Measurements from ENCODE around the gene OLIG1. TPM values are rescaled to one million over a fixed set of nuclear protein-coding genes. Genes with fewer than 3 reads are reported as not detected.
A peak's percentile ranks its signal among the peaks of the same experiment; 100 is the strongest.

Gene OLIG1
- total and polyA plus RNA-seq, 10 of the 15 experiments (the other 5 are each of a cell fraction or from before 2014, with no cell fraction given): not detected

DNA sequence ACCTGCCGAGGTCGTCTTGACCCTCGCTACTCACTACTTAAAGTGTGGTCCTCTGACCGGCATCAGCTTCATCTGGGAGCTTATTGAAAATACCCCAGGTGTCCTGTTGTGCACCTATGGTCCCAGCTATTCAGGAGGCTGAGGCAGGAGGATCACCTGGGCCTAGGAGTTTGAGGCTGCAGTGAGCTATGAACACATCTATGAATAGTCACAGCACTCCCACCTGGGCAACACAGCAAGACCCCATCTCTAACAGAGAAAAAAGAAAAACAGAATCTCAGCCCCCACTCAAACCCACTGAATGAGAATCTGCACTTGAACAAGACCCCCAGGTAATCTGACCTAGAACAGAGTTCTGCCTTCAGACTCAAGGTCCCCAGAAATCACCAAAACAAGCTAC, 8.7 kb upstream of the OLIG1 start (continued):
- TF ChIP-seq BCL11A (IDR thresholded peaks at IDR 0.05; ENCODE audit: low read depth, low read length): no peak

DNA sequence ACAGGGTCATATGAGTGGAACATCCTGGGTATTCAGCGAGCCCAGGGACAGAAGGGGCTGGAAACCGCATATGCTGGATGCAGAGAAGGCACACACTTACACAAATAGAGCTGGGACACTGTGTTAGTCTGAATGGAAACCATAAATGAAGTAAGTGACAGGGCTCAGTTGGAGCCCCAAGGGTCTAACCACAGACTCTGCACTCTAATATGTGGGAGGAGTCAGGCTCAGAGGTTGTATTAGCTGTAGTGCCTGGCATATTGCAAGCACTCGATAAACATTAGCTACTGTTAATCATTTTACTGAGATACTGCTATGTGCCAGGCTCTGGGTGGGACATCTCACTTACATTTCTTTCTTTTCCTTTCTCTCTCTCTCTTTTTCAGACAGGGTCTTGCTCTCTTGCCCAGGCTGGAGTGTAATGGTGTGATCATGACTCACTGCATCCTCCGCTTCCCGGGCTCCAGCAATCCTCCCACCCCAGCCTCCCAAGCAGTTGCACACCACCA, 6.5 kb upstream of the OLIG1 start:
- RAD21 ChIA-PET (ENCODE audit: unreplicated experiment): no interaction called here

DNA sequence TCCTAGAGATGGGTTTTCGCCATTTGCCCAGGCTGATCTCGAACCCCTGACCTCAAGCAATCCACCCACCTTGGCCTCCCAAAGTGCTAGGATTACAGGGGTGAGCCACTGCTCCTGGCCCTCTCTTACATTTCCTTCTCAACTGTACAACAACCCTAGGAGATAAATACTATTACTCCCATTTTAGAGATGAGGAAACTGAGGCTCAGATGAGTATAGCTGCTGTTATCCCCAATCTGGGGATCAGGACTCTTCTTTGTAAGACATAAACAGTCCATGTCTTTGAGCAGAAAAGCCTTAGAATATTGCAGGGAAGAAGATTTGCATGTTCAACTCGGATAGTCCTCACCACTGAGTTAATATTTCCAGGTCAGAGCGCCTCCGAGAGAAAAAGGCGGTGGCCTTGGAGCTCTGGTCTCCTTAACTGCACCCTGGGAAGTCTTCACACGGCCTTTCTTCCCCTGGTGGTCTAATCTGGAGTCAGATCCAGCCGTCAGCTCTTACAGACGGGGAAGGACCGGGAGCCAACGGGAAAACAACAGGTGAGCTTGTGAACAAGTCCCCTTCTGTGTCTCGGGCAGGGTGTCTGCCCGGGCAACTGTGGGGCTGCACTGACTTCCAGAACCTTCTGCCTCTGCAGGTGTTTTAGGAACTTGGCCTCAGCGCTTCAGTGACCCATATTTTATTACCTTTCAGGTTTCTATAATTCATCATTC, 5.9 kb upstream of the OLIG1 start:
- no peak overlapping the region for H2AFZ ChIP-seq (ENCODE audit: control insufficient read depth, low read depth, low read length)
- no peaks in the 10 kb centered on the region for H3K36me3 ChIP-seq (ENCODE audit: control insufficient read depth in 2 of 2, insufficient read depth in 2 of 2, low read length in 1 of 2)
- no peaks in the 10 kb centered on the region for H3K9me3 ChIP-seq (replicated peaks; ENCODE audit: control insufficient read depth, insufficient read depth, low read length)
- no peak overlapping the region for H3K4me3 ChIP-seq
- in situ Hi-C loops (cut with MboI) (no loop called here), intact Hi-C loops (cut with micrococcal nuclease; ENCODE audit: unreplicated experiment) (no loop called here)
- ATAC-seq (no peak), FAIRE-seq (no peak), DNase-seq (ENCODE audit: low read depth, low spot score) (no peak)
- ChIA-PET CTCF (interaction anchor here (0.6 to 1.5 kb wide), 2 partner anchors 542 to 1217 kb away, joined by 3 read pairs; no protein-coding TSS in a partner anchor), RAD21 (ENCODE audit: unreplicated experiment) (no interaction called here), POLR2A (no interaction called here), SMC1A (ENCODE audit: uncharacterized antibody, unreplicated experiment) (interaction anchor here (1.3 kb wide), 1 partner anchor 15 kb away, joined by 3 read pairs; no protein-coding TSS in a partner anchor)
- no peaks in the 10 kb centered on the region for H3K79me2 ChIP-seq (ENCODE audit: control insufficient read depth, insufficient read depth, low read length)
- peaks cover 2 to 11% of the 10 kb centered on the region in 2 experiments; a peak in 3 of 4 replicates for H3K27me3 ChIP-seq (replicated peaks in 1 of 2; ENCODE audit: control insufficient read depth in 2 of 2, insufficient read depth in 2 of 2, low read length in 1 of 2)
- 39% methylated on average over 14 of the region's 14 CpGs for WGBS (ENCODE audit: insufficient coverage, insufficient replicate concordance, low lambda C conversion rate, missing lambda C conversion rate)
- BruUV-seq (replicated peaks): no TSS peak
- H4K20me1 ChIP-seq (ENCODE audit: control insufficient read depth, insufficient read depth): no peaks in the 10 kb centered on the region
- H3K9ac ChIP-seq (ENCODE audit: control insufficient read depth, insufficient read depth, low read length): no peak overlapping the region
- H3K27ac ChIP-seq (ENCODE audit: control insufficient read depth, insufficient read depth): no peak overlapping the region
- H3K4me2 ChIP-seq (ENCODE audit: control insufficient read depth, insufficient read depth): no peak overlapping the region
- no peaks in the 10 kb centered on the region for H3K4me1 ChIP-seq (ENCODE audit: control insufficient read depth, insufficient read depth, low read length)
- TF ChIP-seq, protein P1, sequence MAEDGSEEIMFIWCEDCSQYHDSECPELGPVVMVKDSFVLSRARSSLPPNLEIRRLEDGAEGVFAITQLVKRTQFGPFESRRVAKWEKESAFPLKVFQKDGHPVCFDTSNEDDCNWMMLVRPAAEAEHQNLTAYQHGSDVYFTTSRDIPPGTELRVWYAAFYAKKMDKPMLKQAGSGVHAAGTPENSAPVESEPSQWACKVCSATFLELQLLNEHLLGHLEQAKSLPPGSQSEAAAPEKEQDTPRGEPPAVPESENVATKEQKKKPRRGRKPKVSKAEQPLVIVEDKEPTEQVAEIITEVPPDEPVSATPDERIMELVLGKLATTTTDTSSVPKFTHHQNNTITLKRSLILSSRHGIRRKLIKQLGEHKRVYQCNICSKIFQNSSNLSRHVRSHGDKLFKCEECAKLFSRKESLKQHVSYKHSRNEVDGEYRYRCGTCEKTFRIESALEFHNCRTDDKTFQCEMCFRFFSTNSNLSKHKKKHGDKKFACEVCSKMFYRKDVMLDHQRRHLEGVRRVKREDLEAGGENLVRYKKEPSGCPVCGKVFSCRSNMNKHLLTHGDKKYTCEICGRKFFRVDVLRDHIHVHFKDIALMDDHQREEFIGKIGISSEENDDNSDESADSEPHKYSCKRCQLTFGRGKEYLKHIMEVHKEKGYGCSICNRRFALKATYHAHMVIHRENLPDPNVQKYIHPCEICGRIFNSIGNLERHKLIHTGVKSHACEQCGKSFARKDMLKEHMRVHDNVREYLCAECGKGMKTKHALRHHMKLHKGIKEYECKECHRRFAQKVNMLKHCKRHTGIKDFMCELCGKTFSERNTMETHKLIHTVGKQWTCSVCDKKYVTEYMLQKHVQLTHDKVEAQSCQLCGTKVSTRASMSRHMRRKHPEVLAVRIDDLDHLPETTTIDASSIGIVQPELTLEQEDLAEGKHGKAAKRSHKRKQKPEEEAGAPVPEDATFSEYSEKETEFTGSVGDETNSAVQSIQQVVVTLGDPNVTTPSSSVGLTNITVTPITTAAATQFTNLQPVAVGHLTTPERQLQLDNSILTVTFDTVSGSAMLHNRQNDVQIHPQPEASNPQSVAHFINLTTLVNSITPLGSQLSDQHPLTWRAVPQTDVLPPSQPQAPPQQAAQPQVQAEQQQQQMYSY (CRISPR knock-in tag; IDR thresholded peaks at IDR 0.05): no peak
- TF ChIP-seq, protein P2, sequence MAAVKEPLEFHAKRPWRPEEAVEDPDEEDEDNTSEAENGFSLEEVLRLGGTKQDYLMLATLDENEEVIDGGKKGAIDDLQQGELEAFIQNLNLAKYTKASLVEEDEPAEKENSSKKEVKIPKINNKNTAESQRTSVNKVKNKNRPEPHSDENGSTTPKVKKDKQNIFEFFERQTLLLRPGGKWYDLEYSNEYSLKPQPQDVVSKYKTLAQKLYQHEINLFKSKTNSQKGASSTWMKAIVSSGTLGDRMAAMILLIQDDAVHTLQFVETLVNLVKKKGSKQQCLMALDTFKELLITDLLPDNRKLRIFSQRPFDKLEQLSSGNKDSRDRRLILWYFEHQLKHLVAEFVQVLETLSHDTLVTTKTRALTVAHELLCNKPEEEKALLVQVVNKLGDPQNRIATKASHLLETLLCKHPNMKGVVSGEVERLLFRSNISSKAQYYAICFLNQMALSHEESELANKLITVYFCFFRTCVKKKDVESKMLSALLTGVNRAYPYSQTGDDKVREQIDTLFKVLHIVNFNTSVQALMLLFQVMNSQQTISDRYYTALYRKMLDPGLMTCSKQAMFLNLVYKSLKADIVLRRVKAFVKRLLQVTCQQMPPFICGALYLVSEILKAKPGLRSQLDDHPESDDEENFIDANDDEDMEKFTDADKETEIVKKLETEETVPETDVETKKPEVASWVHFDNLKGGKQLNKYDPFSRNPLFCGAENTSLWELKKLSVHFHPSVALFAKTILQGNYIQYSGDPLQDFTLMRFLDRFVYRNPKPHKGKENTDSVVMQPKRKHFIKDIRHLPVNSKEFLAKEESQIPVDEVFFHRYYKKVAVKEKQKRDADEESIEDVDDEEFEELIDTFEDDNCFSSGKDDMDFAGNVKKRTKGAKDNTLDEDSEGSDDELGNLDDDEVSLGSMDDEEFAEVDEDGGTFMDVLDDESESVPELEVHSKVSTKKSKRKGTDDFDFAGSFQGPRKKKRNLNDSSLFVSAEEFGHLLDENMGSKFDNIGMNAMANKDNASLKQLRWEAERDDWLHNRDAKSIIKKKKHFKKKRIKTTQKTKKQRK (IDR thresholded peaks at IDR 0.05; ENCODE audit: low read depth, low read length): no peak
- TF ChIP-seq IRF4 (IDR thresholded peaks at IDR 0.05; ENCODE audit: low read depth, low read length): no peak

More for the DNA sequence above, 6.5 kb upstream of the OLIG1 start:
- Histone ChIP-seq H3K79me2 (ENCODE audit: control insufficient read depth, insufficient read depth, low read length) (no peaks in the 10 kb centered on the region), H3K36me3 (ENCODE audit: control insufficient read depth in 2 of 2, insufficient read depth in 2 of 2, low read length in 1 of 2) (no peaks in the 10 kb centered on the region), H2AFZ (ENCODE audit: control insufficient read depth, low read depth, low read length) (no peak overlapping the region), H3K27me3 (replicated peaks in 1 of 2; ENCODE audit: control insufficient read depth in 2 of 2, insufficient read depth in 2 of 2, low read length in 1 of 2) (peaks cover 2 to 5% of the 10 kb centered on the region in 2 experiments; a peak in 3 of 4 replicates), H3K4me3 (no peak overlapping the region), H4K20me1 (ENCODE audit: control insufficient read depth, insufficient read depth) (no peaks in the 10 kb centered on the region), H3K9me3 (replicated peaks; ENCODE audit: control insufficient read depth, insufficient read depth, low read length) (no peaks in the 10 kb centered on the region), H3K4me1 (ENCODE audit: control insufficient read depth, insufficient read depth, low read length) (no peaks in the 10 kb centered on the region), H3K27ac (ENCODE audit: control insufficient read depth, insufficient read depth) (no peak overlapping the region), H3K4me2 (ENCODE audit: control insufficient read depth, insufficient read depth) (no peak overlapping the region), H3K9ac (ENCODE audit: control insufficient read depth, insufficient read depth, low read length) (no peak overlapping the region)
- intact Hi-C loops (cut with micrococcal nuclease; ENCODE audit: unreplicated experiment) (no loop called here), in situ Hi-C loops (cut with MboI) (no loop called here)
- SMC1A ChIA-PET (ENCODE audit: uncharacterized antibody, unreplicated experiment): interaction anchor here (1.3 kb wide), 1 partner anchor 15 kb away, joined by 3 read pairs; no protein-coding TSS in a partner anchor
- TF ChIP-seq HDAC2 (IDR thresholded peaks at IDR 0.05) (no peak), SRF (IDR thresholded peaks at IDR 0.05; ENCODE audit: low read depth in 2 of 2, low read length in 2 of 2) (no peak), IKZF1 (conservative IDR thresholded peaks at IDR 0.05) (no peak), ETV6 (conservative IDR thresholded peaks at IDR 0.05 in 1 of 2, IDR thresholded peaks at IDR 0.05 in 1 of 2; ENCODE audit: borderline replicate concordance in 1 of 2, low read depth in 1 of 2) (no peak)
- WGBS (ENCODE audit: insufficient coverage, insufficient replicate concordance, low lambda C conversion rate, missing lambda C conversion rate): 33% methylated on average over 5 of the region's 5 CpGs
- POLR2A ChIA-PET: interaction anchor here (0.7 kb wide), 1 partner anchor 48 kb away, joined by 3 read pairs; no protein-coding TSS in a partner anchor
- FAIRE-seq (no peak), DNase-seq (ENCODE audit: low read depth, low spot score) (no peak), ATAC-seq (peak; percentile 41; the same call in 2 of the 3 replicates)
- no TSS peak for BruUV-seq (replicated peaks)
- CTCF ChIA-PET: interaction anchor here (1.5 to 1.8 kb wide), 2 partner anchors 123 to 543 kb away, joined by 3 to 4 read pairs; no protein-coding TSS in a partner anchor
